OCI-LY7 (cell line): ENCODE data around the gene CHD2. TPM values are rescaled to one million over a fixed set of nuclear protein-coding genes. Genes with fewer than 3 reads are reported as not detected.

Experiments used
- BruUV-seq: library from RNA; stranded (reverse); fragments of 400-500 nt; replicated peaks from 2 replicates; lab custom pipeline; 2021; lab: Mats Ljungman, UMichigan
- CTCF ChIA-PET: fragments of 300-600 bp; sonication (Branson Sonifier 250); formaldehyde crosslinking; loops from one replicate; lab custom pipeline; 2022; ENCODE audit warnings: antibody characterized with exemption; ENCODE audit not compliant: unreplicated experiment; lab: Charles Lee
- POLR2A ChIA-PET: fragments of 300-600 bp; sonication (Branson Sonifier 250); formaldehyde crosslinking; loops from one replicate; lab custom pipeline; 2022; ENCODE audit warnings: antibody characterized with exemption; lab: Charles Lee
- DNase-seq: peaks from one replicate; pipeline ENCODE4 v3.0.0-alpha.2; 2015; ENCODE audit warnings: low spot score
- H2AFZ ChIP-seq: fragments of 200-600 bp; sonication (generic), shearing (Covaris generic); 2 replicates; pipeline ENCODE4 v1.6.1; 2014; ENCODE audit warnings: mild to moderate bottlenecking, antibody characterized with exemption, low read length, moderate library complexity
- H3K27ac ChIP-seq: fragments of 200-600 bp; sonication (generic); 2 replicates; pipeline ENCODE4 v1.5.1; 2014; ENCODE audit warnings: mixed run types, low read depth, mild to moderate bottlenecking, moderate library complexity, low read length, inconsistent platforms; ENCODE audit not compliant: poor library complexity, severe bottlenecking
- H3K36me3 ChIP-seq: fragments of 200-600 bp; sonication (generic); 2 replicates; pipeline ENCODE4 v1.6.1; 2014; ENCODE audit warnings: mild to moderate bottlenecking, antibody characterized with exemption, low read length, moderate library complexity, mixed read lengths; ENCODE audit not compliant: insufficient read depth
- H3K4me1 ChIP-seq: fragments of 200-600 bp; sonication (generic); 2 replicates; pipeline ENCODE4 v1.5.1; 2014; ENCODE audit warnings: mild to moderate bottlenecking, low read length; ENCODE audit not compliant: insufficient read depth, poor library complexity, severe bottlenecking
- H3K4me2 ChIP-seq: fragments of 200-600 bp; sonication (generic); 2 replicates; pipeline ENCODE4 v1.6.1; 2014; ENCODE audit warnings: mild to moderate bottlenecking, low read length
- H3K4me3 ChIP-seq: fragments of 200-600 bp; sonication (generic); 2 replicates; pipeline ENCODE4 v1.5.1; 2014; ENCODE audit warnings: mild to moderate bottlenecking, low read depth, low read length; ENCODE audit not compliant: poor library complexity, severe bottlenecking
- H3K79me2 ChIP-seq: fragments of 200-600 bp; sonication (generic); 2 replicates; pipeline ENCODE4 v1.6.1; 2016; ENCODE audit warnings: low read depth, mild to moderate bottlenecking, low read length, moderate library complexity, mixed read lengths; ENCODE audit not compliant: insufficient read depth
- H3K9me2 ChIP-seq: fragments of 200-600 bp; sonication (generic); 2 replicates; pipeline ENCODE4 v1.6.1; 2016; ENCODE audit warnings: mild to moderate bottlenecking, low read length, mixed read lengths; ENCODE audit not compliant: insufficient read depth
- H3K9me3 ChIP-seq: fragments of 200-600 bp; sonication (generic); 2 replicates; pipeline ENCODE4 v1.6.1; 2014; ENCODE audit warnings: mild to moderate bottlenecking, mixed run types, low read length, mixed read lengths
- H4K20me1 ChIP-seq: fragments of 200-600 bp; sonication (generic); 2 replicates; pipeline ENCODE4 v1.6.1; 2014; ENCODE audit warnings: mild to moderate bottlenecking, antibody characterized with exemption, low read length, moderate library complexity, mixed read lengths; ENCODE audit not compliant: insufficient read depth
- CTCF ChIP-seq: fragments of 200-600 bp; sonication (generic); conservative IDR thresholded peaks from 2 replicates; pipeline ENCODE4 v1.5.1; 2014; ENCODE audit warnings: mild to moderate bottlenecking, antibody characterized with exemption, low read length, moderate library complexity, mixed read lengths
- EZH2phosphoT487 ChIP-seq: fragments of 200-600 bp; sonication (generic); IDR thresholded peaks from 2 replicates; pipeline ENCODE4 v1.6.1; 2018; ENCODE audit warnings: low read depth, borderline replicate concordance, mild to moderate bottlenecking, mixed run types, antibody characterized with exemption, low read length, moderate library complexity, mixed read lengths
- intact Hi-C: fragments of 100-400 bp; cut with micrococcal nuclease; formaldehyde crosslinking; loops from one replicate; pipeline ENCODE4 v1.10.0; 2022; ENCODE audit not compliant: unreplicated experiment
- total RNA-seq, 2 experiments: library from RNA; depleted of rRNA in 1 of 2; stranded (reverse); fragments of >200 nt in 1 of 2; shearing (Covaris generic) in 1 of 2; gene quantifications; 2 replicates each; pipeline ENCODE4 v1.2.3, GENCODE V29; 2014 to 2022

Gene CHD2
- total RNA-seq, 2 experiments from 2014 or later = 133 to 213 TPM

- BruUV-seq = no TSS peak
- ChIA-PET CTCF (interaction anchor here (0.6 kb wide), 1 partner anchor 14 kb away, joined by 5 read pairs; no protein-coding TSS in a partner anchor), POLR2A (interaction anchor here (0.5 kb wide), 1 partner anchor 1237 kb away, joined by 3 read pairs; no protein-coding TSS in a partner anchor)
- Histone ChIP-seq H2AFZ (no peak overlapping the region), H3K27ac (no peak overlapping the region), H3K36me3 (no peaks in the 10 kb centered on the region), H4K20me1 (no peaks in the 10 kb centered on the region), H3K9me2 (no peaks in the 10 kb centered on the region), H3K79me2 (no peaks in the 10 kb centered on the region), H3K9me3 (no peaks in the 10 kb centered on the region), H3K4me2 (no peak overlapping the region), H3K4me3 (no peak overlapping the region), H3K4me1 (no peaks in the 10 kb centered on the region)
- TF ChIP-seq EZH2phosphoT487 (no peak), CTCF (no peak)
- intact Hi-C loops = no loop called here
- no peak for DNase-seq
Measured at GRCh38 chr15:93050648-93051047, 150.5 kb downstream of the CHD2 start.

GRCh38 chr15:93051236-93052089 lies 151.3 kb downstream of the CHD2 start:
- BruUV-seq = no TSS peak
- ChIA-PET CTCF (interaction anchor here (0.6 kb wide), 1 partner anchor 13 kb away, joined by 5 read pairs; no protein-coding TSS in a partner anchor), POLR2A (interaction anchor here (0.5 kb wide), 1 partner anchor 1236 kb away, joined by 3 read pairs; no protein-coding TSS in a partner anchor)
- intact Hi-C loops = no loop called here
- no peak overlapping the region for H2AFZ ChIP-seq
- no peaks in the 10 kb centered on the region for H4K20me1 ChIP-seq
- H3K27ac ChIP-seq = no peak overlapping the region
- DNase-seq = no peak
- no peaks in the 10 kb centered on the region for H3K36me3 ChIP-seq
- H3K4me1 ChIP-seq = no peaks in the 10 kb centered on the region
- no peaks in the 10 kb centered on the region for H3K79me2 ChIP-seq
- H3K4me2 ChIP-seq = no peak overlapping the region
- H3K9me2 ChIP-seq = no peaks in the 10 kb centered on the region
- no peaks in the 10 kb centered on the region for H3K9me3 ChIP-seq
- TF ChIP-seq EZH2phosphoT487 = no peak
- no peak for TF ChIP-seq CTCF
- H3K4me3 ChIP-seq = no peak overlapping the region
